ENCODE results near the gene PDZD7.

DNA sequence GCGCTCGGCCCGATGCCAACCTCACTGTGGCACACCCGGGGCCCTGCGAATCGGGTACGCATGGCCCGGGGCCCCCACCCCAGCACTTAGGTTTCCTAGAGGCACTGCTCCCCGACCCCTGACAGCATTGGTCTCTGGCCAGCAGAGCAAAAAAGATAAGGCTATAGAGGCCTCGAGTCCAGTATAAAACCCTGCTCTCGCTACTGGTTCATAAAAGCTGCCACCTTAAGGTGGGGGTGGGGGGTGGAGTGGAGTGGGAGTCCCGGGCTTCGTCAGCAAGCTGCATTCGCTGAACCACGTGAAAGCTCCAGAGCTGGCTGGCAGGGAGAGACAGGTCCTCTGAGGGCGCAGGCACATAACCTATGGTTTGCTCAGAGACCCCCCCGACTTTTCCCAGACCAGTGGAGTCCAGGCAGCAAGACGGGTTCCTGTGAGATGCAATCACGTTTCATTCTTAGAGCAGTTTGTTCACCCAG is 32.2 kb upstream of the PDZD7 start:
- TF ChIP-seq, protein P1, sequence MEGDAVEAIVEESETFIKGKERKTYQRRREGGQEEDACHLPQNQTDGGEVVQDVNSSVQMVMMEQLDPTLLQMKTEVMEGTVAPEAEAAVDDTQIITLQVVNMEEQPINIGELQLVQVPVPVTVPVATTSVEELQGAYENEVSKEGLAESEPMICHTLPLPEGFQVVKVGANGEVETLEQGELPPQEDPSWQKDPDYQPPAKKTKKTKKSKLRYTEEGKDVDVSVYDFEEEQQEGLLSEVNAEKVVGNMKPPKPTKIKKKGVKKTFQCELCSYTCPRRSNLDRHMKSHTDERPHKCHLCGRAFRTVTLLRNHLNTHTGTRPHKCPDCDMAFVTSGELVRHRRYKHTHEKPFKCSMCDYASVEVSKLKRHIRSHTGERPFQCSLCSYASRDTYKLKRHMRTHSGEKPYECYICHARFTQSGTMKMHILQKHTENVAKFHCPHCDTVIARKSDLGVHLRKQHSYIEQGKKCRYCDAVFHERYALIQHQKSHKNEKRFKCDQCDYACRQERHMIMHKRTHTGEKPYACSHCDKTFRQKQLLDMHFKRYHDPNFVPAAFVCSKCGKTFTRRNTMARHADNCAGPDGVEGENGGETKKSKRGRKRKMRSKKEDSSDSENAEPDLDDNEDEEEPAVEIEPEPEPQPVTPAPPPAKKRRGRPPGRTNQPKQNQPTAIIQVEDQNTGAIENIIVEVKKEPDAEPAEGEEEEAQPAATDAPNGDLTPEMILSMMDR (conservative IDR thresholded peaks at IDR 0.05; ENCODE audit: low read depth, low read length): no peak
- no peak for TF ChIP-seq EZH2 (IDR thresholded peaks at IDR 0.05; ENCODE audit: borderline replicate concordance, low read depth, low read length, poor library complexity, severe bottlenecking)

Data from A673 (cell line).